A549 (cell line): ENCODE measurements around the gene KCNMA1. TPM values are rescaled to one million over a fixed set of nuclear protein-coding genes. Genes with fewer than 3 reads are reported as not detected.

ENCODE experiments used
- ATAC-seq, 2 experiments: fragments of 200-7000 bp in 1 of 2; fragments of >200 bp in 1 of 2; cut with Nextera tagmentation in 1 of 2; cut with Tn5 transposase in 1 of 2; 3 replicates each; pipeline versions ENCODE4 v1.8.0 to v1.9.1; 2018 to 2020; ENCODE audit warnings: mild to moderate bottlenecking in 1 of 2, moderate library complexity in 1 of 2
- CTCF ChIA-PET: fragments of 300-600 bp; sonication (Branson Sonifier 250); formaldehyde crosslinking; extraction: SDS; loops from one replicate; lab custom pipeline; 2021; ENCODE audit warnings: antibody characterized with exemption, inconsistent platforms; lab: Yijun Ruan, JAX
- POLR2A ChIA-PET: fragments of 350-600 bp; formaldehyde crosslinking; extraction: SDS; loops from one replicate; lab custom pipeline; 2021; ENCODE audit warnings: antibody characterized with exemption, inconsistent platforms; lab: Yijun Ruan, JAX
- DNase-seq, 2 experiments: peaks; one replicate each; pipeline versions ENCODE4 v3.0.0 to v3.0.0-alpha.2; 2011 to 2016; ENCODE audit warnings: low read depth in 1 of 2, low spot score in 1 of 2
- FAIRE-seq: peaks from 2 replicates; lab custom pipeline; 2011; peaks lifted over from hg19 to GRCh38; lab: Jason Lieb, UNC
- H3K27ac ChIP-seq, 2 experiments: fragments of >200 bp; sonication (Bioruptor Twin); formaldehyde crosslinking; 3 replicates each; pipeline ENCODE4 v1.5.1; 2016 to 2017
- H3K4me1 ChIP-seq: fragments of >200 bp; sonication (Bioruptor Twin); formaldehyde crosslinking; 3 replicates; pipeline ENCODE4 v1.6.1; 2016
- H3K4me2 ChIP-seq: fragments of >200 bp; sonication (Bioruptor Twin); formaldehyde crosslinking; 3 replicates; pipeline ENCODE4 v1.6.1; 2016
- H3K4me3 ChIP-seq: fragments of >200 bp; sonication (Bioruptor Twin); formaldehyde crosslinking; 3 replicates; pipeline ENCODE4 v1.5.1; 2016
- H3K9me3 ChIP-seq: fragments of >200 bp; sonication (Bioruptor Twin); formaldehyde crosslinking; 3 replicates; pipeline ENCODE4 v1.6.1; 2016
- CBX8 ChIP-seq: fragments of 200-600 bp; sonication (generic); IDR thresholded peaks from 2 replicates; pipeline ENCODE4 v1.6.1; 2016
- CEBPB ChIP-seq, 2 experiments: fragments of >200 bp in 1 of 2; sonication (Bioruptor Twin) in 1 of 2; formaldehyde crosslinking in 1 of 2; IDR thresholded peaks; 2 replicates each; pipeline ENCODE4 v1.6.1; 2012 to 2016
- E2F6 ChIP-seq: IDR thresholded peaks from 2 replicates; pipeline ENCODE4 v1.6.1; 2012; ENCODE audit warnings: low read depth, borderline replicate concordance
- EHMT2 ChIP-seq: fragments of 200-600 bp; sonication (generic); IDR thresholded peaks from 2 replicates; pipeline ENCODE4 v1.6.1; 2016; ENCODE audit warnings: antibody characterized with exemption, low read depth, mild to moderate bottlenecking, moderate library complexity
- FOSL2 ChIP-seq, 2 experiments: fragments of 450-650 bp in 1 of 2; fragments of >200 bp in 1 of 2; sonication (Bioruptor Twin) in 1 of 2; formaldehyde crosslinking; IDR thresholded peaks; 2 replicates each; pipeline versions ENCODE4 v1.5.0 to v1.6.1; 2016 to 2020; ENCODE audit warnings: mild to moderate bottlenecking in 1 of 2, moderate library complexity in 1 of 2
- HOXB5 ChIP-seq: fragments of 250-450 bp; sonication (Bioruptor Pico); IDR thresholded peaks from 2 replicates; pipeline ENCODE4 v1.5.0; 2020; ENCODE audit warnings: mild to moderate bottlenecking, moderate library complexity
- JUN ChIP-seq, 2 experiments: fragments of >200 bp; sonication (Bioruptor Twin); formaldehyde crosslinking; IDR thresholded peaks; 2 replicates in 1 of 2; 3 replicates in 1 of 2; pipeline ENCODE4 v1.6.1; 2016 to 2017
- JUNB ChIP-seq: fragments of >200 bp; sonication (Bioruptor Twin); formaldehyde crosslinking; IDR thresholded peaks from 2 replicates; pipeline ENCODE4 v1.6.1; 2016
- KDM5A ChIP-seq: fragments of 200-600 bp; sonication (generic); IDR thresholded peaks from 2 replicates; pipeline ENCODE4 v1.6.1; 2016; ENCODE audit warnings: antibody characterized with exemption, mild to moderate bottlenecking
- PHF8 ChIP-seq: fragments of 200-600 bp; sonication (generic); IDR thresholded peaks from 2 replicates; pipeline ENCODE4 v1.6.1; 2016; ENCODE audit warnings: low read depth, mild to moderate bottlenecking, antibody characterized with exemption, moderate library complexity, borderline replicate concordance
- POLR2AphosphoS2 ChIP-seq: conservative IDR thresholded peaks from 2 replicates; pipeline ENCODE4 v1.6.1; 2012; ENCODE audit warnings: low read length, improper control_type of control experiment, inconsistent platforms
- USF2 ChIP-seq: fragments of 450-650 bp; IDR thresholded peaks from 2 replicates; pipeline ENCODE4 v1.6.1; 2014; ENCODE audit warnings: antibody characterized with exemption
- ZC3H11A ChIP-seq: fragments of 450-650 bp; IDR thresholded peaks from 2 replicates; pipeline ENCODE4 v1.6.1; 2014; ENCODE audit warnings: antibody characterized with exemption, mild to moderate bottlenecking
- WGBS: methylation state at CpG from one replicate; pipeline ENCODE4 v1.1.6; 2017; ENCODE audit errors: missing lambda C conversion rate; 5-methylcytosine and 5-hydroxymethylcytosine counted together
- polyA plus RNA-seq, 4 experiments: library from polyadenylated mRNA; depleted of rRNA in 3 of 4; stranded (reverse); fragments of >200 nt; fragmentation: RNase III in 1 of 4; extraction: RNeasy Plus Mini Kit Qiagen cat#74134 plus additional on column Dnase treatment in 1 of 4; gene quantifications; 2 replicates in 3 of 4; 3 replicates in 1 of 4; pipeline ENCODE4 v1.2.3, GENCODE V29; 2011 to 2017
- TF ChIP-seq, protein P1 (sequence below): IDR thresholded peaks from 2 replicates; pipeline ENCODE4 v1.6.1; 2012
- TF ChIP-seq, protein P2 (sequence below): fragments of 150-350 bp; IDR thresholded peaks from 2 replicates; pipeline ENCODE4 v1.6.1; 2014; ENCODE audit warnings: low read depth, mild to moderate bottlenecking, low read length

The KCNMA1 gene
- polyA plus RNA-seq, 2 of the 4 experiments (the other 2 are of a cell fraction), result 14.9 to 30.6 TPM

DNA sequence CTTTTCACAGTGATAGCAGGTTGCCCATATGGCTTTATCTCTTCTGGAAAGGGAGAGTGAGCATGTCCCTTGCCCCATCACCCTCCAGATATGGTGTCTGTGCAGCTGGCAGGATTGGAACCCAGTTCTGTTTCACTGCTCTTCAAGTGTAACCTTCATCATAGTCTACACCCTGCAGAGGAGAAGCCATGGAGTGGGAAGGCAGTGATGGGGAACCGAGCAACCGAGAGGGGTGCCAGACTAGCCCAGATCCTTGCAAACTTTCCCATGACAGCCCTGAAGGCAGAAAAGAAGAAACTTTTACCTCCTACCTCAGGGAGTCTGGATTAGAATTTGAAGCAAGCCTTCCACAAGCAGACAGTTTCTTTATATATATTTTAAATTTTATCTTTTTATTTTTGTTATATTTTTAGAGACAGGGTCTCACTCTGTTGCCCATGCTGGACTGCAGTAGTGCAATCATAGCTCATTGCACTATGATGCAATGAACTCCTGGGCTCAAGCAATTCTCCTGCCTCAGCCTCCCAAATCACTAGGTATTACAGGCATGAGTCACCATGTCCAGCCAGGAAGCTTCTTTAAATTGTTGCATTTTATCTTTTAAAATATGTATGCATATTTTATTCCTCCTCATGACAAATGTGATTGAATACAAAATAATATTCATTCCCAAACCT is 133.3 kb downstream of the KCNMA1 start:
- no peak for FAIRE-seq
- no peak for ATAC-seq
- CTCF ChIA-PET, result interaction anchor here (0.6 to 3.8 kb wide), 20 partner anchors 9 to 338 kb away, joined by 3 to 32 read pairs (median 3); no protein-coding TSS in a partner anchor
- Histone ChIP-seq H3K27ac (peak overlapping the region; percentile 69 to 84), H3K4me2 (peak overlapping the region; percentile 57), H3K4me1 (peaks cover 65% of the 10 kb centered on the region), H3K9me3 (no peaks in the 10 kb centered on the region), H3K4me3 (no peak overlapping the region)
- WGBS, result 95% methylated on average over 2 of the region's 2 CpGs
- DNase-seq, result no peak
- POLR2A ChIA-PET, result interaction anchor here (1.0 kb wide), 1 partner anchor 133 kb away, joined by 3 read pairs; the partner anchor contains the start of gene KCNMA1
- TF ChIP-seq CEBPB (IDR thresholded peaks at IDR 0.05), result peak; percentile 58 to 70
- peak; percentile 22; the same call in 1 of the 2 replicates for TF ChIP-seq JUNB
- no peak for TF ChIP-seq POLR2AphosphoS2

DNA sequence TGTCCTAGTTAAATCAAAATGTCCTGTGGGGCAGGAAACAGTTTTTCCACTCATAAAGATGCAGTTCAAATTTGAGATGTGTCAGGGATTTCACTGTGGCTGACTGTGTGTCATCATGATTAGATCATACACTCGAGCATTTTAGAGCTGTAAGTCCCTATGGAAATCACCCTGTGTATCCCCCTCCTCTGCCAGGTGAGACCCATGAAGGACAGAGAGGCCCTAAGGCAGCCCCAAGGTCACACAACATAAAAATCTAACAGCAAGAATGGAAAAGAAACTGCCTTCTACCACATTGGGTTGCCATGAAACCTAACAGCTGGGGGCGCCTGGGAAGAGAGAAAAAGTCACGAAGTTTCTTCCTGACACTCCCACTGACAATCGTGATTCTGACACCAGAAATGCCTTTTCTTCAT is 135.8 kb downstream of the KCNMA1 start:
- H3K9me3 ChIP-seq, result no peaks in the 10 kb centered on the region
- peaks cover 67% of the 10 kb centered on the region for H3K4me1 ChIP-seq
- TF ChIP-seq HOXB5 (CRISPR knock-in tag) (no peak), PHF8 (no peak)
- H3K4me2 ChIP-seq, result peak overlapping the region; percentile 64
- H3K4me3 ChIP-seq, result no peak overlapping the region
- CTCF ChIA-PET, result interaction anchor here (0.6 to 2.1 kb wide), 9 partner anchors 10 to 328 kb away, joined by 3 to 9 read pairs (median 3); no protein-coding TSS in a partner anchor
- POLR2A ChIA-PET, result interaction anchor here (1.4 kb wide), 1 partner anchor 30 kb away, joined by 3 read pairs; no protein-coding TSS in a partner anchor
- FAIRE-seq (no peak), ATAC-seq (no peak), DNase-seq (no peak)
- 38% methylated on average over 4 of the region's 4 CpGs for WGBS
- peak overlapping the region; percentile 60 to 84 for H3K27ac ChIP-seq

DNA sequence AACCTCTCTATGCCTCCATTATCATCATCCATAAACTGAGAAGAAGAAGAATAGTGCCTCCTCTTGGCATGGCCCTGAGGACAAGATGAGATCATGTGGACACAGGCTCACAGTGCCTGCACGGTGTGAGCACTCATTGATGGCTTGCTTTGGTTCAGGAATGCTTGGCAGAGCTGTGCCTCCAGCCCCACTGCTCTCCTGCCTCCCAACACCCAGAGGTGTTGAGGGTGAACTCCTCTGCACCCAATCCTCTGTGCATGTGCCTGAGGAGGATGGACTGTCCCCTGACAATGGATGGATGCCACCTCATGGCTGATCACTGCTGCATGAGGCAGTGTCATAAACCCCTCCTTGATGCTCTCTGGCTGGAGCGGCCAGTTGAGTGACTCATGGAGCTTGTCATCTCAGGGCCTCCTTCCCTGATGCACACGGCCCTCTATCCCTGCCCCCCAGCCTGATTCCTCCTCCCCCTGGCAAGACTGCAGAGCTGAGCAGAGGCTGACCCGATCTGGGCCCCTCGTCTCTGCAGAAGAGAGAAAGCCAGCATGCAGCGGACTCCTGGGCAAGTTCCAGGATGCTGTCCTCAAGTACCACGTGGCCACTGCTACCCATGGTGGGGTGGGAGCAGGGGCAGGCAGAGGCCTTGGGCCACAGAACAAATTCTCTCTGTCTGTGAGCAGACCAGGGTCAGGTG is 136.3 kb downstream of the KCNMA1 start:
- TF ChIP-seq KDM5A (no peak), EHMT2 (no peak), JUN (IDR thresholded peaks at IDR 0.05) (peak in 1 of 2 experiments; percentile 26; a peak in 1 of 5 replicates), FOSL2 (IDR thresholded peaks at IDR 0.05) (no peak), FOSL2 (CRISPR knock-in tag; IDR thresholded peaks at IDR 0.05) (peak; percentile 58), ZC3H11A (no peak), USF2 (no peak), PHF8 (no peak), CBX8 (no peak), E2F6 (peak; percentile 41; the same call in 1 of the 2 replicates)
- TF ChIP-seq, protein P1, sequence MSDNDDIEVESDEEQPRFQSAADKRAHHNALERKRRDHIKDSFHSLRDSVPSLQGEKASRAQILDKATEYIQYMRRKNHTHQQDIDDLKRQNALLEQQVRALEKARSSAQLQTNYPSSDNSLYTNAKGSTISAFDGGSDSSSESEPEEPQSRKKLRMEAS, result peak; percentile 72
- TF ChIP-seq, protein P2, sequence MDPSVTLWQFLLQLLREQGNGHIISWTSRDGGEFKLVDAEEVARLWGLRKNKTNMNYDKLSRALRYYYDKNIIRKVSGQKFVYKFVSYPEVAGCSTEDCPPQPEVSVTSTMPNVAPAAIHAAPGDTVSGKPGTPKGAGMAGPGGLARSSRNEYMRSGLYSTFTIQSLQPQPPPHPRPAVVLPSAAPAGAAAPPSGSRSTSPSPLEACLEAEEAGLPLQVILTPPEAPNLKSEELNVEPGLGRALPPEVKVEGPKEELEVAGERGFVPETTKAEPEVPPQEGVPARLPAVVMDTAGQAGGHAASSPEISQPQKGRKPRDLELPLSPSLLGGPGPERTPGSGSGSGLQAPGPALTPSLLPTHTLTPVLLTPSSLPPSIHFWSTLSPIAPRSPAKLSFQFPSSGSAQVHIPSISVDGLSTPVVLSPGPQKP, result no peak
- POLR2A ChIA-PET, result interaction anchor here (1.4 kb wide), 1 partner anchor 30 kb away, joined by 3 read pairs; no protein-coding TSS in a partner anchor
- H3K4me1 ChIP-seq, result peaks cover 64% of the 10 kb centered on the region
- H3K27ac ChIP-seq, result peak overlapping the region; percentile 60 to 84
- peak; percentile 46 for FAIRE-seq
- H3K4me2 ChIP-seq, result peak overlapping the region; percentile 64
- CTCF ChIA-PET, result interaction anchor here (0.7 to 2.1 kb wide), 8 partner anchors 10 to 140 kb away, joined by 3 to 9 read pairs (median 3); no protein-coding TSS in a partner anchor
- peak; percentile 68 to 72 for DNase-seq
- ATAC-seq, result peak; percentile 73 to 84
- H3K4me3 ChIP-seq, result no peak overlapping the region
- WGBS, result 35% methylated on average over 4 of the region's 7 CpGs
- H3K9me3 ChIP-seq, result no peaks in the 10 kb centered on the region
